Measurements from ENCODE around the gene TTBK2.

GRCh38 chr15:42932833-42933515, 12.4 kb upstream of the TTBK2 start:
- TF ChIP-seq, protein P1, sequence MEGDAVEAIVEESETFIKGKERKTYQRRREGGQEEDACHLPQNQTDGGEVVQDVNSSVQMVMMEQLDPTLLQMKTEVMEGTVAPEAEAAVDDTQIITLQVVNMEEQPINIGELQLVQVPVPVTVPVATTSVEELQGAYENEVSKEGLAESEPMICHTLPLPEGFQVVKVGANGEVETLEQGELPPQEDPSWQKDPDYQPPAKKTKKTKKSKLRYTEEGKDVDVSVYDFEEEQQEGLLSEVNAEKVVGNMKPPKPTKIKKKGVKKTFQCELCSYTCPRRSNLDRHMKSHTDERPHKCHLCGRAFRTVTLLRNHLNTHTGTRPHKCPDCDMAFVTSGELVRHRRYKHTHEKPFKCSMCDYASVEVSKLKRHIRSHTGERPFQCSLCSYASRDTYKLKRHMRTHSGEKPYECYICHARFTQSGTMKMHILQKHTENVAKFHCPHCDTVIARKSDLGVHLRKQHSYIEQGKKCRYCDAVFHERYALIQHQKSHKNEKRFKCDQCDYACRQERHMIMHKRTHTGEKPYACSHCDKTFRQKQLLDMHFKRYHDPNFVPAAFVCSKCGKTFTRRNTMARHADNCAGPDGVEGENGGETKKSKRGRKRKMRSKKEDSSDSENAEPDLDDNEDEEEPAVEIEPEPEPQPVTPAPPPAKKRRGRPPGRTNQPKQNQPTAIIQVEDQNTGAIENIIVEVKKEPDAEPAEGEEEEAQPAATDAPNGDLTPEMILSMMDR (IDR thresholded peaks at IDR 0.05), result no peak
- no peak for TF ChIP-seq ZFX (IDR thresholded peaks at IDR 0.05; ENCODE audit: borderline replicate concordance)

Measured in 22Rv1 (cell line).